HCT116 (cell line): ENCODE results near the gene RPL36A. TPM values are rescaled to one million over a fixed set of nuclear protein-coding genes. Genes with fewer than 3 reads are reported as not detected.

ENCODE experiments used
- ATAC-seq: fragments of 200-7000 bp; cut with Tn5 transposase; 2 replicates; pipeline ENCODE4 v1.9.1; 2020; ENCODE audit warnings: mild to moderate bottlenecking, moderate library complexity
- BruUV-seq: library from RNA; stranded (reverse); fragments of 400-500 nt; replicated peaks from 2 replicates; lab custom pipeline; 2021; lab: Mats Ljungman, UMichigan
- CTCF ChIA-PET: fragments of 300-600 bp; sonication (Branson Sonifier 250); formaldehyde crosslinking; loops from one replicate; lab custom pipeline; 2021; ENCODE audit warnings: antibody characterized with exemption; lab: Charles Lee
- POLR2A ChIA-PET: fragments of 300-600, 350-600 bp; sonication (Branson Sonifier 250); formaldehyde crosslinking; loops from one replicate; lab custom pipeline; 2021; ENCODE audit warnings: antibody characterized with exemption; lab: Charles Lee
- RAD21 ChIA-PET, 2 experiments: fragments of 300-600 bp; sonication (Branson Sonifier 250); formaldehyde crosslinking; loops; one replicate each; lab custom pipeline; 2023; ENCODE audit warnings: low total read pairs in 2 of 2; ENCODE audit not compliant: uncharacterized antibody in 2 of 2, unreplicated experiment in 2 of 2, low non-redundant PET in 1 of 2; lab: Charles Lee
- DNase-seq: peaks from one replicate; pipeline ENCODE4 v3.0.0-alpha.2; 2010; ENCODE audit warnings: low read depth, low spot score
- H2AFZ ChIP-seq: fragments of 200-600 bp; shearing (Covaris generic), sonication (generic); 2 replicates; pipeline ENCODE4 v1.6.1; 2017; ENCODE audit warnings: low read depth, mixed run types, mixed read lengths, antibody characterized with exemption, low read length; ENCODE audit not compliant: poor library complexity, severe bottlenecking
- H3K27ac ChIP-seq: 2 replicates; pipeline ENCODE4 v1.5.1; 2012; ENCODE audit warnings: low read depth, low read length
- H3K27me3 ChIP-seq: fragments of 200-600 bp; sonication (generic); 2 replicates; pipeline ENCODE4 v1.6.1; 2016; ENCODE audit warnings: mixed run types, low read length, mixed read lengths; ENCODE audit not compliant: insufficient read depth
- H3K36me3 ChIP-seq, 2 experiments: fragments of 200-500 bp in 1 of 2; fragments of 200-600 bp in 1 of 2; sonication (Bioruptor generic) in 1 of 2; sonication (generic) in 1 of 2; 2 replicates each; pipeline versions ENCODE4 v1.5.1 to v1.6.1; 2014 to 2016; ENCODE audit warnings: low read length in 2 of 2, inconsistent platforms in 1 of 2, mixed read lengths in 1 of 2, mixed run types in 1 of 2; ENCODE audit not compliant: insufficient read depth in 2 of 2, control insufficient read depth in 1 of 2
- H3K4me1 ChIP-seq, 2 experiments: fragments of 200-600 bp in 1 of 2; sonication (generic) in 1 of 2; 2 replicates each; pipeline versions ENCODE4 v1.5.1 to v1.6.1; 2012 to 2017; ENCODE audit warnings: low read length in 2 of 2, inconsistent platforms in 1 of 2, mild to moderate bottlenecking in 1 of 2, mixed read lengths in 1 of 2, mixed run types in 1 of 2, moderate library complexity in 1 of 2; ENCODE audit not compliant: insufficient read depth in 2 of 2, control insufficient read depth in 1 of 2
- H3K4me2 ChIP-seq: fragments of 200-600 bp; sonication (generic); 2 replicates; pipeline ENCODE4 v1.6.1; 2017; ENCODE audit warnings: mixed run types, low read length, mixed read lengths
- H3K4me3 ChIP-seq, 2 experiments: fragments of 200-600 bp in 1 of 2; sonication (generic) in 1 of 2; replicated peaks in 1 of 2; 2 replicates each; pipeline ENCODE4 v1.5.1; 2011 to 2016; ENCODE audit warnings: low read length in 2 of 2, control low read depth in 1 of 2, low read depth in 1 of 2, mild to moderate bottlenecking in 1 of 2, mixed read lengths in 1 of 2, mixed run types in 1 of 2
- H3K79me2 ChIP-seq: fragments of 200-600 bp; sonication (generic); 2 replicates; pipeline ENCODE4 v1.6.1; 2017; ENCODE audit warnings: mild to moderate bottlenecking, mixed run types, low read length, moderate library complexity, mixed read lengths; ENCODE audit not compliant: insufficient read depth
- H3K9ac ChIP-seq: fragments of 200-600 bp; sonication (generic); 2 replicates; pipeline ENCODE4 v1.6.1; 2016; ENCODE audit warnings: low read length, mixed read lengths
- H3K9me2 ChIP-seq: fragments of 200-600 bp; sonication (generic), shearing (Covaris generic); 2 replicates; pipeline ENCODE4 v1.6.1; 2017; ENCODE audit warnings: mixed run types, mild to moderate bottlenecking, moderate library complexity; ENCODE audit not compliant: insufficient read depth
- H3K9me3 ChIP-seq, 2 experiments: fragments of 200-500 bp in 1 of 2; fragments of 200-600 bp in 1 of 2; sonication (Bioruptor generic) in 1 of 2; sonication (generic) in 1 of 2; 2 replicates each; pipeline ENCODE4 v1.6.1; 2014 to 2017; ENCODE audit warnings: low read length in 2 of 2, mixed read lengths in 2 of 2, inconsistent platforms in 1 of 2, low read depth in 1 of 2, mild to moderate bottlenecking in 1 of 2, mixed run types in 1 of 2, moderate library complexity in 1 of 2; ENCODE audit not compliant: control insufficient read depth in 1 of 2, insufficient read depth in 1 of 2
- H4K20me1 ChIP-seq: fragments of 200-600 bp; sonication (generic), shearing (Covaris generic); 2 replicates; pipeline ENCODE4 v1.6.1; 2017; ENCODE audit warnings: mixed run types, mild to moderate bottlenecking, moderate library complexity; ENCODE audit not compliant: insufficient read depth
- ATF3 ChIP-seq: IDR thresholded peaks from 2 replicates; pipeline ENCODE4 v1.6.1; 2012
- CTCF ChIP-seq, 3 experiments: fragments of 200-600 bp in 1 of 3; sonication (generic) in 1 of 3; IDR thresholded peaks in 2 of 3; conservative IDR thresholded peaks in 1 of 3; 2 replicates each; pipeline ENCODE4 v1.5.1; 2012 to 2017; ENCODE audit warnings: low read depth in 2 of 3, low read length in 2 of 3, antibody characterized with exemption in 1 of 3, borderline replicate concordance in 1 of 3, control low read depth in 1 of 3, mild to moderate bottlenecking in 1 of 3, mixed read lengths in 1 of 3, mixed run types in 1 of 3, moderate library complexity in 1 of 3; ENCODE audit not compliant: insufficient read depth in 1 of 3
- ELF1 ChIP-seq: IDR thresholded peaks from 2 replicates; pipeline ENCODE4 v1.6.1; 2012; ENCODE audit warnings: low read depth, borderline replicate concordance
- EZH2 ChIP-seq: fragments of 200-600 bp; sonication (generic); IDR thresholded peaks from 2 replicates; pipeline ENCODE4 v1.6.1; 2017; ENCODE audit warnings: antibody characterized with exemption, mixed run types
- RAD21 ChIP-seq: IDR thresholded peaks from 2 replicates; pipeline ENCODE4 v1.6.1; 2012; ENCODE audit warnings: low read depth, mild to moderate bottlenecking
- SP1 ChIP-seq: IDR thresholded peaks from 2 replicates; pipeline ENCODE4 v1.6.1; 2012; ENCODE audit warnings: low read depth
- TCF7L2 ChIP-seq: IDR thresholded peaks from 2 replicates; pipeline ENCODE4 v1.7.0; 2011; ENCODE audit warnings: borderline replicate concordance, inconsistent platforms; ENCODE audit not compliant: insufficient read depth, insufficient read length; ENCODE audit errors: extremely low read depth
- ZBTB33 ChIP-seq: IDR thresholded peaks from 2 replicates; pipeline ENCODE4 v1.6.1; 2011; ENCODE audit warnings: mild to moderate bottlenecking, low read length, moderate library complexity; ENCODE audit not compliant: insufficient replicate concordance; ENCODE audit errors: extremely low read depth
- intact Hi-C: fragments of 100-400 bp; cut with micrococcal nuclease; formaldehyde crosslinking; loops from 2 replicates; pipeline ENCODE4 v1.10.0; 2022
- total RNA-seq: library from RNA; stranded (reverse); gene quantifications from one replicate; pipeline ENCODE4 v1.2.1, GENCODE V29; 2021; ENCODE audit not compliant: unreplicated experiment

Gene RPL36A
- total RNA-seq, 1 experiment from 2014 or later, result 360 TPM

- DNase-seq (peak; percentile 18), ATAC-seq (peak; percentile 94)
- BruUV-seq, result no TSS peak
- TF ChIP-seq SP1 (no peak), CTCF (IDR thresholded peaks at IDR 0.05 in 2 of 3, conservative IDR thresholded peaks at IDR 0.05 in 1 of 3; ENCODE audit: borderline replicate concordance in 1 of 3, insufficient read depth in 1 of 3, low read depth in 2 of 3, low read length in 2 of 3) (peak; percentile 12 to 46 (median 29); a peak in 3 of 6 replicates), ELF1 (no peak)
- ChIA-PET RAD21 (no interaction called here), POLR2A (no interaction called here), CTCF (no interaction called here)
- no peak overlapping the region for H3K4me3 ChIP-seq
- no peaks in the 10 kb centered on the region for H3K9me3 ChIP-seq
- H3K9ac ChIP-seq, result no peak overlapping the region
- no peaks in the 10 kb centered on the region for H3K9me2 ChIP-seq
- peaks cover 0 to 3% of the 10 kb centered on the region in 2 experiments; a peak in 1 of 4 replicates for H3K4me1 ChIP-seq
- no peaks in the 10 kb centered on the region for H3K79me2 ChIP-seq
- no peaks in the 10 kb centered on the region for H3K36me3 ChIP-seq
- H3K27ac ChIP-seq, result no peak overlapping the region
- H4K20me1 ChIP-seq, result no peaks in the 10 kb centered on the region
- no peaks in the 10 kb centered on the region for H3K27me3 ChIP-seq
- peak overlapping the region; percentile 22 for H3K4me2 ChIP-seq
- intact Hi-C loops, result no loop called here
- H2AFZ ChIP-seq, result peak overlapping the region; percentile 16
These were observed 33.5 kb upstream of the RPL36A start for GRCh38 chrX:101357166-101357795.

GRCh38 chrX:101359966-101360365 is 30.8 kb upstream of the RPL36A start:
- RAD21 ChIA-PET, result no interaction called here
- intact Hi-C loops, result no loop called here
- H3K79me2 ChIP-seq, result no peaks in the 10 kb centered on the region
- no peak overlapping the region for H3K4me3 ChIP-seq
- no peak overlapping the region for H3K4me2 ChIP-seq
- H3K27me3 ChIP-seq, result no peaks in the 10 kb centered on the region
- no peaks in the 10 kb centered on the region for H3K9me3 ChIP-seq
- no peak overlapping the region for H3K9ac ChIP-seq
- CTCF ChIA-PET, result no interaction called here
- ATAC-seq (no peak), DNase-seq (no peak)
- POLR2A ChIA-PET, result no interaction called here
- no peaks in the 10 kb centered on the region for H3K36me3 ChIP-seq
- no TSS peak for BruUV-seq
- H3K27ac ChIP-seq, result no peak overlapping the region
- H4K20me1 ChIP-seq, result no peaks in the 10 kb centered on the region
- H2AFZ ChIP-seq, result no peak overlapping the region
- peaks cover 0 to 3% of the 10 kb centered on the region in 2 experiments; a peak in 1 of 4 replicates for H3K4me1 ChIP-seq
- no peak for TF ChIP-seq ZBTB33
- no peak for TF ChIP-seq ATF3
- no peak for TF ChIP-seq TCF7L2
- TF ChIP-seq EZH2, result no peak
- TF ChIP-seq RAD21, result no peak
- H3K9me2 ChIP-seq, result no peaks in the 10 kb centered on the region
